ENCODE results near the gene RCOR1. TPM values are rescaled to one million over a fixed set of nuclear protein-coding genes. Genes with fewer than 3 reads are reported as not detected.

RCOR1 gene
- total and polyA plus RNA-seq, 2 of the 8 experiments (the other 6 are each of a cell fraction or from before 2014, with no cell fraction given) = 12.3 to 26.3 TPM

- Histone ChIP-seq H3K4me1 (replicated peaks in 1 of 4; ENCODE audit: control insufficient read depth in 3 of 4, insufficient read depth in 4 of 4, low read length in 3 of 4) (peaks cover 0 to 9% (median 2%) of the 10 kb centered on the region in 4 experiments; a peak in 5 of 7 replicates), H4K5ac (ENCODE audit: insufficient read length, low read depth, low read length) (no peak overlapping the region), H3K9ac (replicated peaks in 1 of 4; ENCODE audit: extremely low read depth in 1 of 4, low read depth in 3 of 4, low read length in 3 of 4) (no peak overlapping the region), H3K4me2 (ENCODE audit: insufficient read depth in 1 of 2, low read depth in 2 of 2, low read length in 2 of 2) (no peak overlapping the region), H3K4me3 (ENCODE audit: extremely low read depth in 1 of 4, insufficient read depth in 2 of 4, low read depth in 3 of 4, low read length in 4 of 4) (no peak overlapping the region), H3K27ac (ENCODE audit: low read depth, low read length) (no peak overlapping the region), H2AK5ac (ENCODE audit: low read depth, low read length) (no peak overlapping the region), H2BK20ac (ENCODE audit: low read length) (no peak overlapping the region), H2BK120ac (replicated peaks; ENCODE audit: low read depth, low read length) (no peak overlapping the region), H2BK5ac (ENCODE audit: low read depth, low read length) (no peak overlapping the region), H4K91ac (replicated peaks; ENCODE audit: insufficient read length, low read length) (no peak overlapping the region), H2BK12ac (ENCODE audit: low read depth, low read length) (no peak overlapping the region), H3K14ac (ENCODE audit: insufficient read length) (no peak overlapping the region), H3K18ac (ENCODE audit: extremely low read depth, low read length) (no peak overlapping the region), H3K23me2 (ENCODE audit: low read depth, low read length) (no peaks in the 10 kb centered on the region), H3K27me3 (replicated peaks in 1 of 4; ENCODE audit: control insufficient read depth in 3 of 4, extremely low read depth in 1 of 4, insufficient read depth in 3 of 4, low read length in 3 of 4) (no peaks in the 10 kb centered on the region), H4K8ac (ENCODE audit: extremely low read depth, insufficient read depth, low read length) (no peak overlapping the region), H3K36me3 (ENCODE audit: control insufficient read depth in 2 of 4, insufficient read depth in 4 of 4, low read length in 3 of 4) (no peaks in the 10 kb centered on the region), H3K79me1 (ENCODE audit: low read depth, low read length) (no peaks in the 10 kb centered on the region), H3K23ac (ENCODE audit: insufficient read length) (no peak overlapping the region), H2AFZ (ENCODE audit: low read length) (no peak overlapping the region), H3K56ac (replicated peaks; ENCODE audit: insufficient read length, low read depth, low read length) (no peak overlapping the region), H2BK15ac (ENCODE audit: low read length) (no peak overlapping the region), H3K79me2 (ENCODE audit: control insufficient read depth in 1 of 2, insufficient read depth in 2 of 2, low read length in 2 of 2) (no peaks in the 10 kb centered on the region), H4K20me1 (replicated peaks in 1 of 2; ENCODE audit: control insufficient read depth in 1 of 2, insufficient read depth in 2 of 2, low read length in 2 of 2) (peaks cover 0 to 2% of the 10 kb centered on the region in 2 experiments), H3K9me3 (ENCODE audit: insufficient read depth in 2 of 2, low read depth in 1 of 2, low read length in 1 of 2) (no peaks in the 10 kb centered on the region), H3K4ac (replicated peaks; ENCODE audit: insufficient read length, low read depth, low read length) (no peak overlapping the region)
- FAIRE-seq (no peak), DNase-seq (ENCODE audit: low read depth in 1 of 2, low spot score in 2 of 2) (no peak)
- ChIA-PET CTCF (ENCODE audit: partially characterized antibody) (interaction anchor here (1.0 to 2.5 kb wide), 4 partner anchors 9 to 56 kb away, joined by 3 to 15 read pairs (median 6); no protein-coding TSS in a partner anchor), POLR2A (ENCODE audit: partially characterized antibody) (interaction anchor here (2.3 kb wide), 1 partner anchor 18 kb away, joined by 5 read pairs; no protein-coding TSS in a partner anchor)
- WGBS, 2 experiments (ENCODE audit: extremely low coverage in 1 of 2, insufficient coverage in 1 of 2, insufficient read length in 1 of 2, insufficient replicate concordance in 2 of 2, low coverage in 1 of 2, low lambda C conversion rate in 2 of 2, missing lambda C conversion rate in 1 of 2) = 90% methylated on average over 11 of the region's 16 CpGs; no CpG with 5 or more reads in 1 of the 2 experiments
- TF ChIP-seq RBBP5 (IDR thresholded peaks at IDR 0.05; ENCODE audit: borderline replicate concordance, low read depth, low read length) (no peak), CREB1 (IDR thresholded peaks at IDR 0.05) (no peak), CHD1 (IDR thresholded peaks at IDR 0.05; ENCODE audit: low read depth, low read length) (no peak), SP4 (IDR thresholded peaks at IDR 0.05; ENCODE audit: low read length) (no peak), USF2 (IDR thresholded peaks at IDR 0.05; ENCODE audit: low read length) (no peak), RNF2 (IDR thresholded peaks at IDR 0.05; ENCODE audit: borderline replicate concordance, low read depth, low read length, missing control alignments, poor library complexity, severe bottlenecking) (no peak), CTCF (IDR thresholded peaks at IDR 0.05; ENCODE audit: control extremely low read depth in 1 of 3, insufficient read depth in 1 of 3, low read depth in 1 of 3, low read length in 3 of 3) (no peak), RXRA (IDR thresholded peaks at IDR 0.05; ENCODE audit: insufficient read depth, low read depth, low read length) (no peak), ZNF274 (IDR thresholded peaks at IDR 0.05; ENCODE audit: borderline replicate concordance, extremely low read depth, low read length) (no peak), KDM1A (IDR thresholded peaks at IDR 0.05; ENCODE audit: borderline replicate concordance, low read length) (no peak)
Observed at GRCh38 chr14:102751088-102751487, 158.6 kb downstream of the RCOR1 start.
